HG03039 (cell line): ENCODE data around the gene PLAGL2.
"Not testable (repeated sequence)": the region's sequence is repeated elsewhere in the genome, so short reads cannot be mapped to it uniquely, and the experiment has no call there.

Experiments used
- ATAC-seq: cut with Tn5 transposase; IDR thresholded peaks from one replicate; pipeline ENCODE4 v1.9.1; 2021; ENCODE audit warnings: mild to moderate bottlenecking, moderate library complexity; ENCODE audit not compliant: unreplicated experiment

Gene PLAGL2

DNA sequence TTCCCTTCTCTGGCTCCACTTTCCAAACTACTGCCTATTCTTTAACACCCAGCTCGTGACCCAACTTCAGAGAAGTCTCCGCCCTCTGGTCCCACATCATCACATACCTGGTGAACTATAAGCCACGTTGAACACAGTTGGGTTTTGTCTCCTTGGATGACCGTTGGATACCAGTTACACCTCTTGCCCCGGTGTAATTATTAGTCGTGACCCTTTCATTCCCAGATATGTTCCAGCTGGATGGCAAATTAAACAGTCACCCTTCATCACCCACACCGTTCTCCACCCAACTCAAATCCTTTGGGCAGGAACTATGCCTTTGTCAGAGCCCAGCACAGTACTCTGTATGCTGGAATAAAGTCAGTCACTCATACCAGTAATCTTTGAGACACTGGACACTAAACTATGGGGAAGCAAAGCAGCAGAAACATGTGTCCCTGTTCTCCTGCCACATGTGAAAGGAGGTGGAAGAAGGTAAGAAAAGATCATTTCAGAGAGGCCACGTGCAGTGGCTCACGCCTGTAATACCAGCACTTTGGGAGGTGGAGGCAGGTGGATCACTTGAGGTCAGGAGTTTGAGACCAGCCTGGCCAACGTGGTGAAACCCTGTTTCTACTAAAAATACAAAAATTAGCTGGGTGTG lies 22.5 kb downstream of the PLAGL2 start:
- no peak for ATAC-seq

DNA sequence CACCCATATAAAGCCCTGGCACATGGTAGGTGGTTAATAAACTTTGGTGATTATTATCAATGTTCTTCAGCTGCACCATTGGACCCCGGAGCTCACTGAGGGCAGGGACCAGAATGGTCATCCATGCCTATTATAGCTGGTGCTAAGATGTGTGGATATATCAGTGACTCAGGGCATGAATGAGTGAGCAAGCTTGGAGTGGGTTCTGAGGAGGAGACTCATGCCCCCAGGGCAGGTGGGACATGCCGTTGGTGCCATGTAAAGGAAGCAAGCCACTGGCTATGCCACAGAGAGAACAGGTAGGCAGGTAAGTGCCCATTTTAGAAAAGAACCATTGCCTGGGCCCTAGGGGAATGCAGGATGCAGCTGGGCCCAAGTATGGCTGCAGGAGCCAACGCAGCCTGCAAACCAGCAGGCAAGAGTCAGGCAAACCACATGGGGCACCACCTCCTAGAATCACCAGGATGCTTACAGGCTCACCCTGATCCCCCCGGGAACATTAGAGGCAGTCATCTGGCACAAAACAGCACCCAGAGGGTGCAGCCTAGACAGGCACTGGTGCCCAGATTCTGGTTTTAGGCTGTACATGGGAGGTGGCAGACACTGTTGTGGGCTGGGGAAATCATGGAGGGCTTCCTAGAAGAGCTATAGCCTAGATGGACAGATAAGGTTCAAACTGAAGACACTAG lies 23.5 kb downstream of the PLAGL2 start:
- no peak for ATAC-seq

DNA sequence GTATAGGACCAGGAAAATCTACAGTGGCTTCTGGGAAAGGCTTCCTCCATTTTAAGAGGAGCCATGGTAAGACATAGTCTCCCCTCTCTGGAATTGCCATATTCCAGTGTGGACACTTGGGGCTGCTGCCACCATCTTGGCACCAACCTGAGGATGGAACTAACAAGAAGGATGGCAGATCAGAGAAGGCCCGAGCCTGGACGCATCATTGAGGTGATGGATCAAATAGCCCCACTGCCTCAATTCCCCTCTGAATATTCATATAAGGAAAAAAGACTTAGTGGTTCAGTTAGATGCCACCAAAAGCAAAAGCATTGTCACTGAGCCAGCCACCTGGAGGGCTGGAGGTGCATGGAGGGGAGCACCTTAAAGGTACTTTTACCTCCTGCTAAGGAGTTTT lies 25.9 kb downstream of the PLAGL2 start:
- ATAC-seq, result no peak

DNA sequence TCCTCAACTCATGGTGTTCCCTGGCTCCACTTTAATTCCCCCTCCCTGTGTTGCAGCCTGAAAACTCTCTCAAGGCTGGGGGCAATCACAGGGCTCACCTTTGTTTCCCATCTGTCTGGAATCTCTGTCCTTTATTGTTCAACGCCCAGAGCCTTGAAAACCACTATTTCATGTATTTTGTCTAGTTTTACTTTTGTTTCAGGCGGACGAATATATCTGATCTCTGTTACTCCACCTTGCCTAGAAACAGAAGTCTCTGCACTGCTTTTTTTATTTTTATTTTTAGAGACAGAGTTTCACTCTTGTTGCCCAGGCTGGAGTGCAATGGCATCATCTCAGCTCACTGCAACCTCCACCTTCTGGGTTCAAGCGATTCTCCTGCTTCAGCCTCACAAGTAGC lies 27.6 kb downstream of the PLAGL2 start:
- no peak for ATAC-seq

DNA sequence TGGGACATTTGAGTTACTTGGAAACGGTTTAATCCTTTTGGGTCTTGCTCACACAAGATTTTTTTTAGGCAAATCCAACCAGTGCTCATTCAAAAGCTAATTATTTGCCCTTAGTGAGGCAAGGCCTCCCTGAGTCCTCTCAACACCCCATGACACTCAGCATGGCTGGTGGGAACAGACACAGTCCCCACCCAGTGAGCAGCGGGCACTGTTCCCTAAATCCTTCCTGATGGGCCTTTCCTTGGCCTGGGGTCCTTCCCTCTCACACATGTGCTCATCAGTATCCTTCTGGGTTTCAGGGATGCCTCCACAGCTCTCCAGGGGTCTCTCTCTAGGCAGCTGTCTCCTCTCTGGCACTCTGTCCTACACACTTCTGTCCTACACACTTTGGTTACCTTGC lies 28.0 kb downstream of the PLAGL2 start:
- ATAC-seq, result no peak

DNA sequence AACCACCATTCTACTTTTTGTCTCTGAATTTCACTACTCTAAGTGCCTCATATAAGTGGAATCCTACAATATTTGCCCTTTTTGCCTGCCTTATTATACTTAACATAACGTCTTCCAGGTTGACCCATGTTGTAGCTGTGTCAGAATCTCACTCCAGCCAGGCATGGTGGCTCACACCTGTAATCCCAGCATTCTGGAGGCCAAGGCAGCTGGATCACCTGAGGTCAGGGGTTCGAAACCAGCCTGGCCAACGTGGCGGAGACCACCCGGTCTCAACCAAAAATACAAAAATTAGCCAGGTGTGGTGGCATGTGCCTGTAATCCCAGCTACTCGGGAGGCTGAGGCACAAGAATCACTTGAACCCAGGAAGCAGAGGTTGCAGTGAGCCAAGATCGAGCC lies 29.8 kb downstream of the PLAGL2 start:
- not testable (repeated sequence) for ATAC-seq

DNA sequence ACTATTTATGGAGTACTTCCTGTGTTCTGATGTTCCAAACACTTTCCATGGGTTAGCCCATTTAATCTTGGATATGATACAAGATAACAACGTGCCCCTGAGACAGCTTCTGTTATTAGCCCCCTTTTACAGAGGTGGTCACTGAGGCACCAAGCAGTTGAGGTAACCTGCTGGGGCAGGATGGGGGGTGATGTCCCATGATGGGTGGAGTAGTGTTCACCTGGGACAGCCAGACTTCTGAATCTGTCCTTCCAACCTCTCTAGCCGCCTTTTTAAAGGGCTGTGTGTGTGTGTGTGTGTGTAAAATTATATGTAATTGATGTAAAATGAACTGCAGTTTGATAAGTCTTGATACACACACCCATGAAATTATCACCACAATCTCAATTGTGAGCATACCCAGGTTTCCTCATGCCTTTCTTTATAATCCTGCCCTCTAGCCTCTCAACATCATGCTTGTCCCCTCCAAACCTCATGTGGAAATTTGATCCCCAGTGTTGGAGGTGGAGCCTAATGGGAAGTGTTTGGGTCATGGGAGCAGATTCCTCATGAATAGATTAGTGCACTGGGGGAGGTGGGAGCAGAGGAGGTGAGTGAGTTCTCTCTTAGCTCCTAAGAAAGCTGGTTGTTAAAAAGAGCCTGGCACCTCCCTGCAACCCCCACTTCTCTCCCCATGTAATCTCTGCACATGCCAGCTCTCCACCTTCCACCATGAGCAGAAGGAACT lies 39.2 kb downstream of the PLAGL2 start:
- no peak for ATAC-seq

DNA sequence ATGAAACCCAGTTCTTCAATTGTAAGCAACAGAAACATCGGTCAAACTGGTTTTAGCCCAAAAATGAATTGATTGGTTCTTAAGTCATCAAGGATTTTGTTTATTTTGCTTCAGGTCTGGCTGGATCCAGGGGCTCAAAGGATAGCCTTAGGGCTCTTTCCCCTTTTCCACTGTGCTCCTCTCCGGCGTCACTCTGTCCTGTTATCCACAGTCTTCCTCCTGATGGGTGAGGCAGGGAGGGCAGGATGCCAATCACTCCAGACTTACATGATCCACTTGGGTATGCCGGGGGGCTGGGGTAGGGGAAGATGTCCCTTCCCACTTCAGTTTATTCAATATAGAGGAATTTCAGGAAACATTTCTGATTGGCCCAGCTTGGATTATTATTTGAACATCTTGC lies 40.0 kb downstream of the PLAGL2 start:
- no peak for ATAC-seq

DNA sequence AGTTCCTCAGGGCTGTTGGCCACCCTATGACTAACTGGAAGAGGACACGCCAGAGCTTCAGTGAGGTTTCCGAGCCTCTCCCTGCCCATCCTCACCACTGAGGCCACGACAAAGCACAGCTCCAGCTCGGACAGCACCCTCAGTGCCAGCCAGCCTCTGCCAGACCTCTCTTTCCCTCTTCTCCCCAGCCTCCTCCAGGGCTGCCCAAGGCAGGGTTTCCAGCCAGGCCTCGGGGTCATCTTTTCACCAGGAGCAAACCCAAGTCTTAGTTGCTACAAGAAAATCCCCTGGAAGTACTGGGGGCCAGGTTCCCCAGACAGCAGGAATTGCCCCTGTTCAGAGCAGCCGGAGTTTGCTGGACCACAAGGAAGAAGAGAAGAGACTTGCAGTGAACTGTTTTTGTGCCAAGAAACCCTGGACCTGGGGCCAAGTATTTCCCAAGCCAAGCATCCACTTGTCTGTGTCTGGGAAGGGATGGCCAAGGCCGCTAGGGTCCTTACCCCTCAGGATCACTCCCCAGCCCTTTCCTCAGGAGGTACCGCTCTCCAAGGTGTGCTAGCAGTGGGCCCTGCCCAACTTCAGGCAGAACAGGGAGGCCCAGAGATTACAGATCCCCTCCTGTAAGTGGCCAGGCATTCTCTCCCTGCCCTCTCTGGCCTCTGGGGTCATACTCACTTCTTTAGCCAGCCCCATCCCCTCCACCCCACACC lies 41.6 kb downstream of the PLAGL2 start:
- no peak for ATAC-seq

DNA sequence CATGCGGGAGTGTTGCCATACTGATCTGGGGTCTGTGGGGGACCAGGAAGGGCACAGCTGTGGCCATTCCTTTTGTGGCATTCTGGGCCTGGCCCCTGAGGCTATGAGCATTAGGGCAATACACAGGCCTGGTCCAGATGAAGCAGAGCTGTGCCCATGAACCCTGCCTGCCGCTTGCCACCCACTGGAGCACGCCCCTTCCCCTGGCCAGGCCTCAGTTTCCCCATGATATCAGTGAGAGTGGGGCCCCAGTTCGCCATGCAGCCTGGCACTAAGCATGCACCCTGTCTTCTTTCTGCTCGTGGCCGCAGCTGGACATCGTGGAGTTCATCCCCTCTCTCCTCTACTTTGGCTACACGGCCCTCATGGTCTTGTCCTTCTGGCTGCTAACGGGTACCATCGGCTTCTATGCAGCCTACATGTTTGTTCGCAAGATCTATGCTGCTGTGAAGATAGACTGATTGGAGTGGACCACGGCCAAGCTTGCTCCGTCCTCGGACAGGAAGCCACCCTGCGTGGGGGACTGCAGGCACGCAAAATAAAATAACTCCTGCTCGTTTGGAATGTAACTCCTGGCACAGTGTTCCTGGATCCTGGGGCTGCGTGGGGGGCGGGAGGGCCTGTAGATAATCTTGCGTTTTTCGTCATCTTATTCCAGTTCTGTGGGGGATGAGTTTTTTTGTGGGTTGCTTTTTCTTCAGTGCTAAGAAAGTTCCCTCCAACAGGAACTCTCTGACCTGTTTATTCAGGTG lies 42.4 kb downstream of the PLAGL2 start:
- ATAC-seq, result no peak

DNA sequence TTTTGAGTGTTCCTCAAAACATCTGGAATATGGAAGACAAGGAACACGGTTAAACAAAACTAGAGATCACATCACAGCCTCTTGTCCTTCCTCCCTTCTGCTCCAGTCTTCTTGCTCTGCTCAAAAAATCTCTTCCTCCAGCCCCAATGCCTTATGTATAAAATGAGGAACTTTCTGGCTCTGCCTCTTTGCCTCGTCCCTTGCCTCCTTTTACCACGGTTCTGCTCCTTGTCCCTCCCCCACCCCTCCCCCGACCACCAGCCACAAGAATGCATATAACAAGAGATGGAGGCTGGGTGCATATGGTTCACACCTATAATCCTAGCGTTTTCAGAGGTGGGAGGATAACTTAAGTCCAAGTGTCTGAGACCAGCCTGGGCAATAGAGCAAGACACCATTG lies 43.6 kb downstream of the PLAGL2 start:
- ATAC-seq, result no peak

DNA sequence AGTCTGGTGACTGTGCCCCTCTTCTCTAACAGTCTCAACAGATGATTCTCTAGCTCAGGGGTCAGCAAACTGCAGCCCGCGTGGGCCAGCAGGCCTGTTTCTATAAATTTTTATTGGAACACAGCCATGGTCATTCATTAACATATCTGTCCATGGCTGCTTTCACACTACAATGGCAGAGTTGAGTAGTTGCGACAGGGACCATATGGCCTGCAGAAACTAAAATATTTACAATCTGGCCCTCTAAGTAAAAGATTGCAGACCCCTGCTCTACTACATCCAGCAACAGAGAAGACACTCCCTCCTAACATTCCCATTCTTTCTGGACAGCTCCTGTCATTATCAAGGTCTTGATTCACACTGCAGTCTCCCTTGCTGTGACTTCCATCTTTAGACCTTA lies 45.2 kb downstream of the PLAGL2 start:
- no peak for ATAC-seq

DNA sequence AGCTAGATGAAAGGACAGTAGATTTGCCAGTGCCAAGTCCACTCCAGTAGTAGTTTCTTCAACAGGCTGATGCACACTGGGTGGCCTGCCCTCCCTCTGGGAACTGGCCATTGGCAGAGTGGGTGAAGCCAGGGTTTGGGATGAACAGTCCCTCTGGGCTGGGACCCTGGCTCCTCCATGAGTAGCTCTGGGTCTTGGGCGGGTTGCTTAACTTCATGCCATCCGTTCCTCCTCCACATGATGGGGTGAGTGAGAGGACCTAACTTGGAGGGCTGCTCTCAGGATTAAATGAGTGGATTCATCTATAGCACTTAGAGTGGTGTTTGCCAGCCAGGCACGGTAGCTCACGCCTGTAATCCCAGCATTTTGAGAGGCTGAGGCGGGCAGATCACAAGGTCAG lies 47.2 kb downstream of the PLAGL2 start:
- no peak for ATAC-seq

DNA sequence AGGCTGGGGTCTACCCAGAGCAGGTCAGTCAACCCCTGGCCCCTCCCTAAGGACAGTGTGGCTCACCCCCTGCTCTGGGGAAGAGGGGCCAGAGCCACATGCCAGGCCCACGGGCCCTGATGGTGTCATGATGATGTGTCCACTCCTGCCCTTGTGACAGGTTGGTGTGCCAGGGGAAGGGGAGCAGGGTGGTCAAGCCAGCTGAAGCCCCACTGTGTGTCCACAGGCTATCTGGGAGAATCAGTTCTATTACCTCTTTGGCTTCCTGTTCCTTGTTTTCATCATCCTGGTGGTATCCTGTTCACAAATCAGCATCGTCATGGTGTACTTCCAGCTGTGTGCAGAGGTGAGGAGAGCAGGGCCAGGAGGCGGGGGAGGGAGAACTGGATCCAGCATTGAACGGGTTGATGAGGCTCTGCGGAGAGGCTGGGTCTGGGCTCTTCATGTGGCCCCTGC lies 47.7 kb downstream of the PLAGL2 start:
- ATAC-seq, result no peak

DNA sequence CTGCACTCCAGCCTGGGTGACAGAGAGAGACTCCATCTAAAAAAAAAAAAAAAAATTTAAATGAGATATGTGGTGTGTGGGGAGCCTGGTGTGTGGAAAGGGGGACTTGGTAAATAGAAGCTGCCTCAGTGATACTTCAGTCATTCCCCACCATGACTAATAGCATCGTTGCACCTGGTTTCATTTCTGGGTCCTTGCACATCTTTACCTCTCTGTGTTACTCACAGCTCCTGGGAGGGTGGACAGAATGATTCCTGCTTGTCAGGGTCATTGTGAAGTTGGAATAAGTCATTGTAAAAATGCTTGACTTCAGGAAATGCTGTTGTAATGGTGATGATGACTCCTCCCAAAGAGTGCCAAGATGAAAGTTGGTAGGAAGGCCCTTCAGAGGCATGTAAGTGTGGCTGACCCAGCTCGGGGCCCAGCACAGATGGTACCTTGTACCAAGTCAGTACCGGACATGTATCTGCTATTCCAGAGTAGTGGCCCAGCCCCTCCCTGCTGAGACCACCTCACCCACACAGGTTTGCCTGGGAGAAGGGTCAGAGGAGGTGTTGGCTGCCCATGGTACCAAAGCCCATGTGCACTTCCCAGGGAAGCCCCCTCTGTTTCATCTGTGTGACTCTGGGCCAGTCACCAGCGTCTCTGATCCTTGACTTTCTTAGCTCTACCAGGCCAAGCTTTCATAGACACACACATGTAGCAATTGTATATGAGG lies 48.4 kb downstream of the PLAGL2 start:
- ATAC-seq, result no peak

DNA sequence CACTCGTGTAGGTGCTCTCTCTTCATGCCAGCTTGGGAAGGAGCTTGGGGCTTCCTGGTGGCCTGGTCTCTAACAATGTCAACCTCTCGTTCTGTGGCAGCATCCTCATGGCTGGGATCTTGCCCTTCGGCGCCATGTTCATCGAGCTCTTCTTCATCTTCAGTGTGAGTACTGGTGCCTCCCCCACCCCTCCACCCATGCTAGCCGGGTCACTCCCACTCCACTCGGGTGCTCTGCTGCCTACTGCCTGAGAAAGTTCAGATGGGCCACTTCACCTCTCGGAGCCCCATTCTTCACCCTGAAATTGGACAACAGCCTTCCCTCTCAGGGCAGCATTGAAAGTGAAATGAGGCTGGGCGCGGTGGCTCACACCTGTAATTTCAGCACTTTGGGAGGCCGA lies 49.2 kb downstream of the PLAGL2 start:
- ATAC-seq, result no peak

DNA sequence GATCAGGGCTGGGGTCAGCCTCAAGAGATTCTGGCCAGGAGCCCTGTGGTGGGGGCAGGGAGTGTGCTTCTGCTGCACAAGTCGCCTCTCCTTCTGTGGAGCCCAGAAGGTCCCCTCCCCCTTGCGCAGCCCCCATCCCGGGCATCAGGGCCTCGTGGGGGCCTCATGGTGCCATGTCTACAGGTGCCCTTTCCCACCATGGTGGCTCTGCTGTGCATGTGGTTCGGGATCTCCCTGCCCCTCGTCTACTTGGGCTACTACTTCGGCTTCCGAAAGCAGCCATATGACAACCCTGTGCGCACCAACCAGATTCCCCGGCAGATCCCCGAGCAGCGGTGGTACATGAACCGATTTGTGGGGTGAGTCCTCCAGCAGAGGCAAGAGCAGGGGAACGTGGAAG lies 49.9 kb downstream of the PLAGL2 start:
- no peak for ATAC-seq

DNA sequence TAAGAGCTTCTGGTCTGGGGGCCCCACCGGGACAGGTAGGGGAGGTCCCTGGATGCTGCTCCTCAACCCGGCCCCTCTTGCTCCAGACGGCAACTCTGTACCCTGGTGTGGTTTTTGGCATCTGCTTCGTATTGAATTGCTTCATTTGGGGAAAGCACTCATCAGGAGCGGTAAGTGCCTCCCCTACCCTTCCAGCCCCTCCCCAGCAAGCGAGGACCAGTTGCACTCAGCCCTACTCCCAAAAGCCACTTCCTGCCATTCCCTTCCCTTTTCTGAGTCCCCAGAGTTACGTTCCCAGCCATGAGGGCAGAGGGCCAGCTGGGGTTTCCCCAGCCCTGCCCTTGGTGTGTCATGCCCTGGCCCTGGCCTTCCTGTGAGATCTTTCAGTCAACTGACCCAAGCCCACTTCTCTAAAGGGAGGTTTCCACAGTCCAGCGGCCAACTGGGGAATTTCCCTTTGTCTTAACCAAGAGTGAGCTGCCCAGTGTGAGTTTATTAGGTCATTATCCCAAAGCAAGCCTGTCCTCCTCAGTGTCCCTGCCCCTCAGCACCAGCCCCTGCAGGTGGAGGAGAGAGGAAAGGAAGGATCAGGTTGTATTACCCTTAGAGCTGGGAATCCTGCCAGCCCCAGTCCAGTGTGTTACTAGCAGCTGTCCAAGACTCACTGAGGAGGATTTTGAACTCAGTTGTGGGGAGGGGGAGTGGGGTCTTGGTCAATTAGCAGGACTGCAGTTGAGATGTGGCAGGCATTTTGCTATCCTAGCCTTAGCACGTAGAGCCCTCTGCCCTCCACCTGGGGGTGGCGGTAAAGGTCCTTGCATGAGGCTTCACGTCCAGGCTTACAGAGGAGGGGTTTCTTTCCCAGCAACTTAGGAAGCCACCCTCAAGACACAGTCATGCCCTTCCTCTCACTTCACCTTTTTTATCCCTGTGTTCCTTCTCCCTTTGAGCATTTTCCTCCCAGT lies 52.2 kb downstream of the PLAGL2 start:
- no peak for ATAC-seq

DNA sequence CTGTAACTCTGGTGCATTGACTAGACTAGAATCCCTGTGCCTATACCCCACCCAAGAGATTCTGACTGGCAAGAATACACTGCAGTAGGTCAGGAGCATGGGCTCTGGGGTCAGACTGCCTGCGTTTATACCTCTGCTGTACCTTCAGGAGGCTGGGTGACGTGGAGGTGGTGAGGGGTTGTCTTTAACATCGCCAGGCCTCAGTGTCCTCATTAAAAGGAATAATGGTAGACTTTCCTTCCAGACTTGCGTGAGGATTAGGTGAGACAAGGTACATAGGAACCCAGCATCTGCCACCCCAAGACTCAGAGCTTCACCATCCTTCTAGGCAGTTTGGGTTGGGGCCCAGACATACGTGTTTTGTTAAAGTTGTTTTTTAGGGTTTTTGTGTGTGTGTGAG lies 53.8 kb downstream of the PLAGL2 start:
- ATAC-seq, result no peak
